Epithelial cell of proximal tubule (primary cell): Measurements from ENCODE around the gene TTC22. TPM values are rescaled to one million over a fixed set of nuclear protein-coding genes. Genes with fewer than 3 reads are reported as not detected.

Experiments
- DNase-seq: peaks from one replicate; pipeline ENCODE4 v3.0.0-alpha.2; 2011; ENCODE audit warnings: low read depth
- H3K4me3 ChIP-seq: 2 replicates; pipeline ENCODE4 v1.5.1; 2011; ENCODE audit warnings: low read depth, mild to moderate bottlenecking, low read length
- CTCF ChIP-seq: conservative IDR thresholded peaks from 2 replicates; pipeline ENCODE4 v1.5.1; 2012; ENCODE audit warnings: low read depth, mild to moderate bottlenecking, low read length
- total RNA-seq: library from RNA; depleted of rRNA; stranded (reverse); fragments of >200 nt; gene quantifications from 2 replicates; pipeline ENCODE4 v1.2.3, GENCODE V29; 2015

TTC22 gene
- total RNA-seq, 1 donor from 2014 or later = 4.3 TPM

GRCh38 chr1:54794451-54795355, 6.4 kb downstream of the TTC22 start:
- no peak for TF ChIP-seq CTCF
- DNase-seq = no peak
- no peak overlapping the region for H3K4me3 ChIP-seq

- no peak for DNase-seq
- TF ChIP-seq CTCF = no peak
- H3K4me3 ChIP-seq = no peak overlapping the region
Measured at GRCh38 chr1:54792686-54793282, 8.3 kb downstream of the TTC22 start.

- peak; percentile 90 for TF ChIP-seq CTCF
- no peak for DNase-seq
- H3K4me3 ChIP-seq = no peak overlapping the region
Measured at GRCh38 chr1:54791880-54792522, 9.1 kb downstream of the TTC22 start.

GRCh38 chr1:54788459-54788858, 12.7 kb downstream of the TTC22 start:
- DNase-seq = no peak
- TF ChIP-seq CTCF = no peak
- no peak overlapping the region for H3K4me3 ChIP-seq

- TF ChIP-seq CTCF = no peak
- DNase-seq = no peak
- H3K4me3 ChIP-seq = no peak overlapping the region
Measured at GRCh38 chr1:54787604-54788003, 13.5 kb downstream of the TTC22 start.

GRCh38 chr1:54786778-54787177, 14.3 kb downstream of the TTC22 start:
- DNase-seq = no peak
- no peak for TF ChIP-seq CTCF
- no peak overlapping the region for H3K4me3 ChIP-seq
